ENCODE data around the gene CFAP61.

- no peak for TF ChIP-seq CTCF (conservative IDR thresholded peaks at IDR 0.05; ENCODE audit: low read length)
- no peak for TF ChIP-seq EZH2phosphoT487 (IDR thresholded peaks at IDR 0.05; ENCODE audit: borderline replicate concordance)
These were observed 42.5 kb upstream of the CFAP61 start for GRCh38 chr20:20009784-20010253.

Measured in Loucy (cell line).